HG02870 (cell line): ENCODE data around the gene ZP1.

Experiments used
- ATAC-seq: cut with Tn5 transposase; IDR thresholded peaks from one replicate; pipeline ENCODE4 v1.9.1; 2021; ENCODE audit warnings: mild to moderate bottlenecking, moderate library complexity; ENCODE audit not compliant: unreplicated experiment

Gene ZP1

GRCh38 chr11:60842668-60843600 lies 24.4 kb upstream of the ZP1 start:
- ATAC-seq: no peak

GRCh38 chr11:60844045-60844869 lies 23.1 kb upstream of the ZP1 start:
- ATAC-seq: no peak

GRCh38 chr11:60844870-60845221 lies 22.5 kb upstream of the ZP1 start:
- no peak for ATAC-seq

GRCh38 chr11:60845338-60845737 lies 22.0 kb upstream of the ZP1 start:
- no peak for ATAC-seq

- no peak for ATAC-seq
These were observed 20.1 kb upstream of the ZP1 start for GRCh38 chr11:60847281-60847680.

GRCh38 chr11:60847896-60848295 lies 19.4 kb upstream of the ZP1 start:
- no peak for ATAC-seq

GRCh38 chr11:60848714-60849151 lies 18.6 kb upstream of the ZP1 start:
- no peak for ATAC-seq

GRCh38 chr11:60849641-60850520 lies 17.5 kb upstream of the ZP1 start:
- ATAC-seq: no peak

- no peak for ATAC-seq
These were observed 15.8 kb upstream of the ZP1 start for GRCh38 chr11:60851327-60852104.

- ATAC-seq: no peak
These were observed 15.0 kb upstream of the ZP1 start for GRCh38 chr11:60852117-60852981.

- ATAC-seq: no peak
These were observed 14.1 kb upstream of the ZP1 start for GRCh38 chr11:60852982-60853950.

GRCh38 chr11:60854140-60854846 lies 13.0 kb upstream of the ZP1 start:
- no peak for ATAC-seq

- ATAC-seq: no peak
These were observed 12.3 kb upstream of the ZP1 start for GRCh38 chr11:60854847-60855725.

- ATAC-seq: no peak
These were observed 11.4 kb upstream of the ZP1 start, which contains the start of gene PTGDR2 for GRCh38 chr11:60855726-60856633. Gene PTGDR2, minus strand, starts transcription at chr11:60855950. Its CDS starts 2,228 bp downstream, at chr11:60853722.
